ENCODE measurements around the gene GLIS1. TPM values are rescaled to one million over a fixed set of nuclear protein-coding genes. Genes with fewer than 3 reads are reported as not detected.

Gene GLIS1
- total RNA-seq, 1 donor from 2014 or later, result not detected

- no peaks in the 10 kb centered on the region for H3K36me3 Mint-ChIP-seq (ENCODE audit: low read depth, unreplicated experiment)
- TF ChIP-seq CTCF (IDR thresholded peaks at IDR 0.05; ENCODE audit: unreplicated experiment), result no peak
- H3K27me3 Mint-ChIP-seq (ENCODE audit: unreplicated experiment), result peaks cover 14% of the 10 kb centered on the region
- H3K9me3 Mint-ChIP-seq (ENCODE audit: unreplicated experiment), result no peaks in the 10 kb centered on the region
- no peaks in the 10 kb centered on the region for H3K4me1 Mint-ChIP-seq (ENCODE audit: unreplicated experiment)
- no peak for DNase-seq (ENCODE audit: low spot score)
- H3K27ac Mint-ChIP-seq (ENCODE audit: unreplicated experiment), result no peak overlapping the region
- H3K4me3 Mint-ChIP-seq (ENCODE audit: unreplicated experiment), result no peak overlapping the region
Measured at GRCh38 chr1:53548031-53548491, 190.9 kb downstream of the GLIS1 start.

- no peaks in the 10 kb centered on the region for H3K9me3 Mint-ChIP-seq (ENCODE audit: unreplicated experiment)
- no peak overlapping the region for H3K27ac Mint-ChIP-seq (ENCODE audit: unreplicated experiment)
- H3K27me3 Mint-ChIP-seq (ENCODE audit: unreplicated experiment), result peaks cover 14% of the 10 kb centered on the region
- no peak for TF ChIP-seq CTCF (IDR thresholded peaks at IDR 0.05; ENCODE audit: unreplicated experiment)
- H3K4me3 Mint-ChIP-seq (ENCODE audit: unreplicated experiment), result no peak overlapping the region
- no peaks in the 10 kb centered on the region for H3K4me1 Mint-ChIP-seq (ENCODE audit: unreplicated experiment)
- H3K36me3 Mint-ChIP-seq (ENCODE audit: low read depth, unreplicated experiment), result no peaks in the 10 kb centered on the region
- no peak for DNase-seq (ENCODE audit: low spot score)
Measured at GRCh38 chr1:53547231-53547790, 191.7 kb downstream of the GLIS1 start.

GRCh38 chr1:53546409-53547155 lies 192.4 kb downstream of the GLIS1 start:
- Mint-ChIP-seq H3K27ac (ENCODE audit: unreplicated experiment) (no peak overlapping the region), H3K36me3 (ENCODE audit: low read depth, unreplicated experiment) (no peaks in the 10 kb centered on the region), H3K4me1 (ENCODE audit: unreplicated experiment) (no peaks in the 10 kb centered on the region), H3K4me3 (ENCODE audit: unreplicated experiment) (no peak overlapping the region), H3K27me3 (ENCODE audit: unreplicated experiment) (peaks cover 10% of the 10 kb centered on the region), H3K9me3 (ENCODE audit: unreplicated experiment) (no peaks in the 10 kb centered on the region)
- TF ChIP-seq CTCF (IDR thresholded peaks at IDR 0.05; ENCODE audit: unreplicated experiment), result no peak
- DNase-seq (ENCODE audit: low spot score), result no peak

- Mint-ChIP-seq H3K4me1 (ENCODE audit: unreplicated experiment) (no peaks in the 10 kb centered on the region), H3K4me3 (ENCODE audit: unreplicated experiment) (no peak overlapping the region), H3K27me3 (ENCODE audit: unreplicated experiment) (peaks cover 10% of the 10 kb centered on the region), H3K27ac (ENCODE audit: unreplicated experiment) (no peak overlapping the region), H3K9me3 (ENCODE audit: unreplicated experiment) (no peaks in the 10 kb centered on the region), H3K36me3 (ENCODE audit: low read depth, unreplicated experiment) (no peaks in the 10 kb centered on the region)
- no peak for TF ChIP-seq CTCF (IDR thresholded peaks at IDR 0.05; ENCODE audit: unreplicated experiment)
- no peak for DNase-seq (ENCODE audit: low spot score)
Measured at GRCh38 chr1:53545663-53546408, 193.1 kb downstream of the GLIS1 start.
